Measurements from ENCODE around the gene GAS6. TPM values are rescaled to one million over a fixed set of nuclear protein-coding genes. Genes with fewer than 3 reads are reported as not detected.
A peak's percentile ranks its signal among the peaks of the same experiment; 100 is the strongest.
"Not testable (repeated sequence)": the region's sequence is repeated elsewhere in the genome, so short reads cannot be mapped to it uniquely, and the experiment has no call there.

GAS6 gene
- total RNA-seq, 6 donors from 2014 or later, result 129 to 299 (median 180) TPM

DNA sequence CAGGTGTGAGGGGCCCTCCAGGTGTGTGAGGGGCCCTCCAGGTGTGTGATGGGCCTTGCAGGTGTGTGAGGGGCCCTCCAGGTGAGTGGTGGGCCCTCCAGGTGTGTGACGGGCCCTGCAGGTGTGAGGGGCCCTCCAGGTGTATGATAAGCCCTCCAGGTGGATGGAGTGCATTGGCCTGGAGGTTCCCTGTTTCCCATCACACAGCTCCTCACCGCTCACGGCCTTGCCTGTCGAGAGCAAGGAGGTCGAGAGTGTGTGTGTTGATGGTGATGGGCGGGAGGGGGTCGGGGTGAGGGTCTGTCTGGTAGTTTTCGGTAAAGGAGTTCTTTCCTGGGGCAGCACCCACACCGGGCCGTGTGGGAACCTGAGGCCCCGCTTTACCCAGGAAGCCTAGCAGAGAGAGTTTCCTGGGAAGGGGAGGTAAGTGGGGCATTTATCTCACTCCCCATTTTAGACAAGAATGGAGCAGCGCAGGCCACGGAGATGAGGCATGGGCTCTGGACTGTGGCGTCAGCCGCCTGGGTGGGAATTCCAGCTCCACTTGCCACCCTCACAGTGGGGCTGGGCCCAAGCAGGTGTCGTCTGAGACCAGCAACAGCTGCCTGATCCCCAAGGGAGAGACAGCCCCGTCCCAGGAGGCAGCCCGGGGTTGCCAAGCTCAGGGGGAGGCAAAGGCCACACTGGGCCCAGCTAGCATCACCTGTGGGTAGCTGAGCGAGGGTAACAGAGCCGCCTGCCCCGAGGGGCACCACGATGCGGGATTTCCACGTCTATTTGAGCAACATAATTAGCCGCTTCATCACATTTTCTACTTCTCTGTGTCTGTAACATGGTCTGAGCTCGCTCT is 10.9 kb upstream of the GAS6 start:
- no peaks in the 10 kb centered on the region for H3K9me3 ChIP-seq
- no peaks in the 10 kb centered on the region for H3K36me3 ChIP-seq
- TF ChIP-seq, protein P1, sequence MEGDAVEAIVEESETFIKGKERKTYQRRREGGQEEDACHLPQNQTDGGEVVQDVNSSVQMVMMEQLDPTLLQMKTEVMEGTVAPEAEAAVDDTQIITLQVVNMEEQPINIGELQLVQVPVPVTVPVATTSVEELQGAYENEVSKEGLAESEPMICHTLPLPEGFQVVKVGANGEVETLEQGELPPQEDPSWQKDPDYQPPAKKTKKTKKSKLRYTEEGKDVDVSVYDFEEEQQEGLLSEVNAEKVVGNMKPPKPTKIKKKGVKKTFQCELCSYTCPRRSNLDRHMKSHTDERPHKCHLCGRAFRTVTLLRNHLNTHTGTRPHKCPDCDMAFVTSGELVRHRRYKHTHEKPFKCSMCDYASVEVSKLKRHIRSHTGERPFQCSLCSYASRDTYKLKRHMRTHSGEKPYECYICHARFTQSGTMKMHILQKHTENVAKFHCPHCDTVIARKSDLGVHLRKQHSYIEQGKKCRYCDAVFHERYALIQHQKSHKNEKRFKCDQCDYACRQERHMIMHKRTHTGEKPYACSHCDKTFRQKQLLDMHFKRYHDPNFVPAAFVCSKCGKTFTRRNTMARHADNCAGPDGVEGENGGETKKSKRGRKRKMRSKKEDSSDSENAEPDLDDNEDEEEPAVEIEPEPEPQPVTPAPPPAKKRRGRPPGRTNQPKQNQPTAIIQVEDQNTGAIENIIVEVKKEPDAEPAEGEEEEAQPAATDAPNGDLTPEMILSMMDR (IDR thresholded peaks at IDR 0.05), result no peak
- TF ChIP-seq POLR2AphosphoS5 (IDR thresholded peaks at IDR 0.05) (no peak), EP300 (IDR thresholded peaks at IDR 0.05) (no peak)
- no peak overlapping the region for H3K27ac ChIP-seq
- no peak for ATAC-seq (ENCODE audit: low FRiP score in 2 of 2)
- H3K4me1 ChIP-seq, result peaks cover 5 to 8% (median 6%) of the 10 kb centered on the region in 4 donors
- 87 to 91% methylated on average over 23 to 26 of the region's 26 CpGs for WGBS, 2 donors
- peak in 1 of 2 donors; percentile 58 for DNase-seq
- no peak overlapping the region for H3K4me3 ChIP-seq
- no peaks in the 10 kb centered on the region for H3K27me3 ChIP-seq

DNA sequence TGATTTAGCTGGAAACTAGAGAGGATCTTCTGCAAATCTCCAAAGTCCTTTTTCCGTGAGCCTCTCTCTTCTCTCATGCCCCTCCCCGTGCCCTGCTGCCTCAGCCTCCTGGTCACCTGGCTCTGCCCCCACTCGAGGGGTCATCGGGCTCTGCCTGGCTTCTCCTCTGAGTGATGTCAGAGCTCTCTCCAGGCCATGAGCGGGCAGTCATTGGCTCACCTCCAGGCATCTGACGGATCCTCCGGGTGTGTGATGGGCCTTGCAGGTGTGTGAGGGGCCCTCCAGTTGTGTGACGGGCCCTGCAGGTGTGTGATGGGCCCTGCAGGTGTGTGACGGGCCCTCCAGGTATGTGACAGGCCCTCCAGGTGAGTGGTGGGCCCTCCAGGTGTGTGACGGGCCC is 10.3 kb upstream of the GAS6 start:
- H3K36me3 ChIP-seq, result no peaks in the 10 kb centered on the region
- ATAC-seq (ENCODE audit: low FRiP score in 2 of 2) (no peak), DNase-seq (no peak)
- no peak overlapping the region for H3K4me3 ChIP-seq
- H3K9me3 ChIP-seq, result no peaks in the 10 kb centered on the region
- no peaks in the 10 kb centered on the region for H3K27me3 ChIP-seq
- peaks cover 0 to 3% (median 1%) of the 10 kb centered on the region in 4 donors for H3K4me1 ChIP-seq
- TF ChIP-seq POLR2AphosphoS5 (IDR thresholded peaks at IDR 0.05) (no peak), POLR2A (IDR thresholded peaks at IDR 0.05) (no peak), EP300 (IDR thresholded peaks at IDR 0.05) (no peak)
- TF ChIP-seq, protein P1 (IDR thresholded peaks at IDR 0.05), result no peak
- 86 to 89% methylated on average over 9 to 10 of the region's 10 CpGs for WGBS, 2 donors
- no peak overlapping the region for H3K27ac ChIP-seq

DNA sequence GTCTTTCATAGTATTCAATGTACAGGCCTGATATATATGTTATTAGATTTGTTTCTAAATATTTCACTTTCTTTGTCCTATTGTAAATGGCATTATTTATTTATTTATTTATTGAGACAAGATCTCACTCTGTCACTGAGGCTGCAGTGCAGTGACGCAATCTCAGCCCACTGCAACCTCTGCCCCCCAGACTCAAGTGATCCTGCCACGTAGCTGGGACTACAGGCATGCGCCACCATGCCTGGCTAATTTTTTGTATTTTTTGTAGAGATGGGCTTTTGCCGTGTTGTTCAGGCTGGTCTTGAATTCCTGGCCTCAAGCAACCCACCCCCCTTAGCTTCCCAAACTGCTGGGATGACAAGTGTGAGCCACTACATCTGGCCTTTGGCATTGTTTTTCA is 5.4 kb upstream of the GAS6 start:
- Histone ChIP-seq H3K9me3 (no peaks in the 10 kb centered on the region), H3K36me3 (no peaks in the 10 kb centered on the region), H3K27ac (no peak overlapping the region), H3K27me3 (no peaks in the 10 kb centered on the region), H3K4me1 (peaks cover 0 to 6% (median 6%) of the 10 kb centered on the region in 4 donors), H3K4me3 (no peak overlapping the region)
- ATAC-seq (ENCODE audit: low FRiP score in 2 of 2) (no peak), DNase-seq (no peak)
- TF ChIP-seq POLR2AphosphoS5 (IDR thresholded peaks at IDR 0.05) (no peak), POLR2A (IDR thresholded peaks at IDR 0.05) (no peak), EP300 (IDR thresholded peaks at IDR 0.05) (no peak)
- TF ChIP-seq, protein P1 (IDR thresholded peaks at IDR 0.05), result no peak
- 79 to 85% methylated on average over 4 of the region's 4 CpGs for whole genome bisulfite sequencing, 2 donors

DNA sequence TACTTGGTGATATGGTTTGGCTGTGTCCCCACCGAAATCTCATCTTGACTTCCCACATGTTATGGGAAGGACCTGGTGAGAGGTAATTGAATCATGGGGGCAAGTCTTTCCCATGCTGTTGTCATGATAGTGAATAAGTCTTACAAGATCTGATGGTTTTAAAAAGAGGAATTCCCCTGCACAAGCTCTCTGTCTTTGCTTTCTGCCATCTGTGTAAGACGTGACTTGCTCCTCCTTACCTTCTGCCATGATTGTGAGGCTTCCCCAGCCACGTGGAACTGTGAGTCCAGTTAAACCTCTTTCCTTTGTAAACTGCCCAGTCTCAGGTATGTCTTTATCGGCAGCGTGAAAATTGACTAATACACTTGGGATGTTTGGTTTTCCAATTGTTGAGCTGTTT is 4.0 kb upstream of the GAS6 start:
- H3K4me3 ChIP-seq; ATAC-seq (ENCODE audit: low FRiP score in 2 of 2); DNase-seq; H3K9me3 ChIP-seq; H3K27ac ChIP-seq; H3K36me3 ChIP-seq: not testable (repeated sequence)
- WGBS, 2 donors, result 64 to 67% methylated on average over 5 of the region's 5 CpGs
- peaks cover 0 to 11% (median 0%) of the 10 kb centered on the region in 4 donors for H3K27me3 ChIP-seq
- H3K4me1 ChIP-seq, result peaks cover 4 to 20% (median 9%) of the 10 kb centered on the region in 4 donors

DNA sequence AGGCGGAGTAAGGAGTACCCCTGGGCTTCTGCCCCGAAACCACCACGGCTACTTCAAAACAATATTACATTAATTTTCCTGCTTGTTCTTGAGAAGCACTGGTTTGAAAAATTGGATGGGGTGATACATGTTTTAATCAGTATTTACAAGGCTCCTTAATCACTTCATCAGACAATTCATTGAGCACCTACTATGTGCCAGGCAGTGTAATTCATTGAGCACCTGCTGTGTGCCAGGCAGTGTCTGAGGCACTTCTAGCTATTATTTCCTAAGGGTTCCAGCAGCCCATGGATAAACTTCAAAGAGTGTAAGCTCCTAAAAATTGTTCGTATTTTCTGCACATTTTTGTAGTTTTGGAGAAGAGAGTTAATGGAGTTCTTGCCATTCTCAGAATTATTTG is 1.6 kb upstream of the GAS6 start:
- Histone ChIP-seq H3K4me3 (no peak overlapping the region), H3K9me3 (no peaks in the 10 kb centered on the region), H3K27ac (no peak overlapping the region), H3K36me3 (no peaks in the 10 kb centered on the region), H3K27me3 (peaks cover 0 to 12% (median 0%) of the 10 kb centered on the region in 4 donors), H3K4me1 (peaks cover 24 to 44% (median 31%) of the 10 kb centered on the region in 4 donors)
- 84 to 94% methylated on average over 4 of the region's 4 CpGs for WGBS, 2 donors
- ATAC-seq (ENCODE audit: low FRiP score in 2 of 2), result no peak
- TF ChIP-seq POLR2AphosphoS5 (IDR thresholded peaks at IDR 0.05) (no peak), POLR2A (IDR thresholded peaks at IDR 0.05) (no peak), EP300 (IDR thresholded peaks at IDR 0.05) (no peak)
- TF ChIP-seq, protein P1 (IDR thresholded peaks at IDR 0.05), result no peak
- DNase-seq, result no peak

All from upper lobe of left lung (tissue), 6 donors.